SK-N-MC (cell line): ENCODE results near the gene BAG2.

Experiments
- EZH2 ChIP-seq: fragments of 200-600 bp; sonication (generic); IDR thresholded peaks from one replicate; pipeline ENCODE4 v1.6.1; 2017; ENCODE audit warnings: antibody characterized with exemption
- POLR2AphosphoS5 ChIP-seq: IDR thresholded peaks from 2 replicates; pipeline ENCODE4 v1.6.1; 2012; ENCODE audit warnings: mild to moderate bottlenecking, low read depth, low read length, borderline replicate concordance

- no peak for TF ChIP-seq EZH2
- peak; percentile 63 for TF ChIP-seq POLR2AphosphoS5
Measured at GRCh38 chr6:57173886-57174510, 1.9 kb downstream of the BAG2 start.
